Measurements from ENCODE around the gene MTCP1. TPM values are rescaled to one million over a fixed set of nuclear protein-coding genes. Genes with fewer than 3 reads are reported as not detected.

Gene MTCP1
- total and polyA plus RNA-seq, 2 experiments from 2014 or later = 0.83 to 17.7 TPM

DNA sequence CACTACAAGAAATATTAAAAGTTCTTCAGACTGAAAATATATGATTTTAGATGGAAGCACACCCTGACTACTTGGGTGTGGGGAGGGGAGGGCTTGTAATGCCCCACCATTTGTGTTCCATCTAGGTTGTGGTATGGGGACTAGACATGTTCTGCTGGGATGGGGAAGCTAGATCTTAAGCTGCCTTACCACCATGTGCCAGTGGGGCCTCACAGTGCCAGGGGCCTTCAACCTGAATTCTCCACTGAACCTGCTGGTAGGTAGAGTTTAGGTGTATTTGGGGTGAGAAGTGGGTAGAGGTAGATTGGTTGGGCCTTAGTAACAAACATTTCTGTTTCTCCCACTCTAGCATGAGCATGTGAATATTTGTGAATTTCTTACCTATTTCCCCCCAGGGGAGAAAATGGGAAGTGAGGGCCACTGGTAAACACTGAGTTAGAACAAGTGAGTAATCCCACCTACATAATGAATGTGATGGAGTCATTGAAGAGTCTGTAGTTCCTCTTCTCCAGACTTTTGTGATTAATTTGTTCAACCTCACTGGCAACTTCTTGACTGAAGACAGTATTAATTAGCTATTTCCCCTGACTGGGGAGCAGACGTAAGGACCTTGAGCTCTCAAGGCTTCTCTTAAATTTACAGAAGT is 44.4 kb upstream of the MTCP1 start (continued):
- TF ChIP-seq, protein P1, sequence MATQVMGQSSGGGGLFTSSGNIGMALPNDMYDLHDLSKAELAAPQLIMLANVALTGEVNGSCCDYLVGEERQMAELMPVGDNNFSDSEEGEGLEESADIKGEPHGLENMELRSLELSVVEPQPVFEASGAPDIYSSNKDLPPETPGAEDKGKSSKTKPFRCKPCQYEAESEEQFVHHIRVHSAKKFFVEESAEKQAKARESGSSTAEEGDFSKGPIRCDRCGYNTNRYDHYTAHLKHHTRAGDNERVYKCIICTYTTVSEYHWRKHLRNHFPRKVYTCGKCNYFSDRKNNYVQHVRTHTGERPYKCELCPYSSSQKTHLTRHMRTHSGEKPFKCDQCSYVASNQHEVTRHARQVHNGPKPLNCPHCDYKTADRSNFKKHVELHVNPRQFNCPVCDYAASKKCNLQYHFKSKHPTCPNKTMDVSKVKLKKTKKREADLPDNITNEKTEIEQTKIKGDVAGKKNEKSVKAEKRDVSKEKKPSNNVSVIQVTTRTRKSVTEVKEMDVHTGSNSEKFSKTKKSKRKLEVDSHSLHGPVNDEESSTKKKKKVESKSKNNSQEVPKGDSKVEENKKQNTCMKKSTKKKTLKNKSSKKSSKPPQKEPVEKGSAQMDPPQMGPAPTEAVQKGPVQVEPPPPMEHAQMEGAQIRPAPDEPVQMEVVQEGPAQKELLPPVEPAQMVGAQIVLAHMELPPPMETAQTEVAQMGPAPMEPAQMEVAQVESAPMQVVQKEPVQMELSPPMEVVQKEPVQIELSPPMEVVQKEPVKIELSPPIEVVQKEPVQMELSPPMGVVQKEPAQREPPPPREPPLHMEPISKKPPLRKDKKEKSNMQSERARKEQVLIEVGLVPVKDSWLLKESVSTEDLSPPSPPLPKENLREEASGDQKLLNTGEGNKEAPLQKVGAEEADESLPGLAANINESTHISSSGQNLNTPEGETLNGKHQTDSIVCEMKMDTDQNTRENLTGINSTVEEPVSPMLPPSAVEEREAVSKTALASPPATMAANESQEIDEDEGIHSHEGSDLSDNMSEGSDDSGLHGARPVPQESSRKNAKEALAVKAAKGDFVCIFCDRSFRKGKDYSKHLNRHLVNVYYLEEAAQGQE (IDR thresholded peaks at IDR 0.05; ENCODE audit: unreplicated experiment) = no peak
- TF ChIP-seq POLR2AphosphoS5 (IDR thresholded peaks at IDR 0.05; ENCODE audit: low read depth) (no peak), STAT1 (IDR thresholded peaks at IDR 0.05; ENCODE audit: unreplicated experiment) (no peak), JUNB (IDR thresholded peaks at IDR 0.05; ENCODE audit: unreplicated experiment) (no peak), ZNF331 (CRISPR knock-in tag; IDR thresholded peaks at IDR 0.05; ENCODE audit: low read depth) (no peak)

DNA sequence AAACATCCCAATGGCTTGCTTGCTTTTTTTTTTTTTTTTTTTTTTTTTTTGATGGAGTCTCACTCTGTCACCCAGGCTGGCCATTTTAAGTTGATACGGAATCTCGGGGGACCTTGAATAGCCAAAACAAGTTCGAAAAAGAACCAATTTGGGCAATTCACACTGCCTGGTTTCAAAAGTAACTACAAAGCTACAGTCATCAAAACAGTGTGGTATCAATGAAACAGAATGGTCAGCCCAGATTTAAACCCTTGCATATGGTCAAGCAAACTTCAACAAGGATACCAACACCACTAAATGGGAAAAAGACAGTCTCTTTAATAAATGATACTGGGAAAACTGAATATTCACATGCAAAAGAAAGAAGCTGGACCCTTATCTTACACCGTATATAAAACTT is 42.2 kb upstream of the MTCP1 start:
- no peaks in the 10 kb centered on the region for H4K20me1 ChIP-seq (replicated peaks; ENCODE audit: insufficient read depth)
- H2AFZ ChIP-seq = no peak overlapping the region
- H3K4me3 ChIP-seq = no peak overlapping the region
- no peak overlapping the region for H3K27ac Mint-ChIP-seq
- no peaks in the 10 kb centered on the region for H3K9me3 Mint-ChIP-seq
- H3K4me2 ChIP-seq = no peak overlapping the region
- no peaks in the 10 kb centered on the region for H3K36me3 ChIP-seq (ENCODE audit: insufficient read depth)
- no peaks in the 10 kb centered on the region for H3F3A ChIP-seq (replicated peaks; ENCODE audit: low read depth)
- H3K27me3 ChIP-seq (ENCODE audit: insufficient read depth) = no peaks in the 10 kb centered on the region
- H3K9me2 ChIP-seq (ENCODE audit: insufficient read depth) = no peaks in the 10 kb centered on the region
- H3K4me3 Mint-ChIP-seq = no peak overlapping the region
- no peaks in the 10 kb centered on the region for H3K4me1 Mint-ChIP-seq
- H3K79me2 ChIP-seq (replicated peaks; ENCODE audit: insufficient read depth) = no peaks in the 10 kb centered on the region
- H3K4me1 ChIP-seq (ENCODE audit: insufficient read depth) = no peaks in the 10 kb centered on the region
- no peak for DNase-seq (ENCODE audit: low spot score)
- H3K27me3 Mint-ChIP-seq (ENCODE audit: insufficient read depth, low read depth, poor library complexity) = peaks cover under 1% of the 10 kb centered on the region
- peaks cover 20% of the 10 kb centered on the region; the same call in 2 of the 3 replicates for H3K36me3 Mint-ChIP-seq (ENCODE audit: low read depth)
- ATAC-seq = no peak
- H3K27ac ChIP-seq (ENCODE audit: low read depth) = no peak overlapping the region
- TF ChIP-seq, protein P1 (IDR thresholded peaks at IDR 0.05; ENCODE audit: unreplicated experiment) = no peak
- no peak for TF ChIP-seq ZNF114 (CRISPR knock-in tag; IDR thresholded peaks at IDR 0.05)
- TF ChIP-seq EZH2 (IDR thresholded peaks at IDR 0.05; ENCODE audit: low read depth, unreplicated experiment) = no peak
- TF ChIP-seq STAT1 (IDR thresholded peaks at IDR 0.05; ENCODE audit: unreplicated experiment) = no peak
- no peak for TF ChIP-seq JUNB (IDR thresholded peaks at IDR 0.05; ENCODE audit: unreplicated experiment)
- no peak for TF ChIP-seq NANOG (IDR thresholded peaks at IDR 0.05; ENCODE audit: borderline replicate concordance)
- TF ChIP-seq, protein P2, sequence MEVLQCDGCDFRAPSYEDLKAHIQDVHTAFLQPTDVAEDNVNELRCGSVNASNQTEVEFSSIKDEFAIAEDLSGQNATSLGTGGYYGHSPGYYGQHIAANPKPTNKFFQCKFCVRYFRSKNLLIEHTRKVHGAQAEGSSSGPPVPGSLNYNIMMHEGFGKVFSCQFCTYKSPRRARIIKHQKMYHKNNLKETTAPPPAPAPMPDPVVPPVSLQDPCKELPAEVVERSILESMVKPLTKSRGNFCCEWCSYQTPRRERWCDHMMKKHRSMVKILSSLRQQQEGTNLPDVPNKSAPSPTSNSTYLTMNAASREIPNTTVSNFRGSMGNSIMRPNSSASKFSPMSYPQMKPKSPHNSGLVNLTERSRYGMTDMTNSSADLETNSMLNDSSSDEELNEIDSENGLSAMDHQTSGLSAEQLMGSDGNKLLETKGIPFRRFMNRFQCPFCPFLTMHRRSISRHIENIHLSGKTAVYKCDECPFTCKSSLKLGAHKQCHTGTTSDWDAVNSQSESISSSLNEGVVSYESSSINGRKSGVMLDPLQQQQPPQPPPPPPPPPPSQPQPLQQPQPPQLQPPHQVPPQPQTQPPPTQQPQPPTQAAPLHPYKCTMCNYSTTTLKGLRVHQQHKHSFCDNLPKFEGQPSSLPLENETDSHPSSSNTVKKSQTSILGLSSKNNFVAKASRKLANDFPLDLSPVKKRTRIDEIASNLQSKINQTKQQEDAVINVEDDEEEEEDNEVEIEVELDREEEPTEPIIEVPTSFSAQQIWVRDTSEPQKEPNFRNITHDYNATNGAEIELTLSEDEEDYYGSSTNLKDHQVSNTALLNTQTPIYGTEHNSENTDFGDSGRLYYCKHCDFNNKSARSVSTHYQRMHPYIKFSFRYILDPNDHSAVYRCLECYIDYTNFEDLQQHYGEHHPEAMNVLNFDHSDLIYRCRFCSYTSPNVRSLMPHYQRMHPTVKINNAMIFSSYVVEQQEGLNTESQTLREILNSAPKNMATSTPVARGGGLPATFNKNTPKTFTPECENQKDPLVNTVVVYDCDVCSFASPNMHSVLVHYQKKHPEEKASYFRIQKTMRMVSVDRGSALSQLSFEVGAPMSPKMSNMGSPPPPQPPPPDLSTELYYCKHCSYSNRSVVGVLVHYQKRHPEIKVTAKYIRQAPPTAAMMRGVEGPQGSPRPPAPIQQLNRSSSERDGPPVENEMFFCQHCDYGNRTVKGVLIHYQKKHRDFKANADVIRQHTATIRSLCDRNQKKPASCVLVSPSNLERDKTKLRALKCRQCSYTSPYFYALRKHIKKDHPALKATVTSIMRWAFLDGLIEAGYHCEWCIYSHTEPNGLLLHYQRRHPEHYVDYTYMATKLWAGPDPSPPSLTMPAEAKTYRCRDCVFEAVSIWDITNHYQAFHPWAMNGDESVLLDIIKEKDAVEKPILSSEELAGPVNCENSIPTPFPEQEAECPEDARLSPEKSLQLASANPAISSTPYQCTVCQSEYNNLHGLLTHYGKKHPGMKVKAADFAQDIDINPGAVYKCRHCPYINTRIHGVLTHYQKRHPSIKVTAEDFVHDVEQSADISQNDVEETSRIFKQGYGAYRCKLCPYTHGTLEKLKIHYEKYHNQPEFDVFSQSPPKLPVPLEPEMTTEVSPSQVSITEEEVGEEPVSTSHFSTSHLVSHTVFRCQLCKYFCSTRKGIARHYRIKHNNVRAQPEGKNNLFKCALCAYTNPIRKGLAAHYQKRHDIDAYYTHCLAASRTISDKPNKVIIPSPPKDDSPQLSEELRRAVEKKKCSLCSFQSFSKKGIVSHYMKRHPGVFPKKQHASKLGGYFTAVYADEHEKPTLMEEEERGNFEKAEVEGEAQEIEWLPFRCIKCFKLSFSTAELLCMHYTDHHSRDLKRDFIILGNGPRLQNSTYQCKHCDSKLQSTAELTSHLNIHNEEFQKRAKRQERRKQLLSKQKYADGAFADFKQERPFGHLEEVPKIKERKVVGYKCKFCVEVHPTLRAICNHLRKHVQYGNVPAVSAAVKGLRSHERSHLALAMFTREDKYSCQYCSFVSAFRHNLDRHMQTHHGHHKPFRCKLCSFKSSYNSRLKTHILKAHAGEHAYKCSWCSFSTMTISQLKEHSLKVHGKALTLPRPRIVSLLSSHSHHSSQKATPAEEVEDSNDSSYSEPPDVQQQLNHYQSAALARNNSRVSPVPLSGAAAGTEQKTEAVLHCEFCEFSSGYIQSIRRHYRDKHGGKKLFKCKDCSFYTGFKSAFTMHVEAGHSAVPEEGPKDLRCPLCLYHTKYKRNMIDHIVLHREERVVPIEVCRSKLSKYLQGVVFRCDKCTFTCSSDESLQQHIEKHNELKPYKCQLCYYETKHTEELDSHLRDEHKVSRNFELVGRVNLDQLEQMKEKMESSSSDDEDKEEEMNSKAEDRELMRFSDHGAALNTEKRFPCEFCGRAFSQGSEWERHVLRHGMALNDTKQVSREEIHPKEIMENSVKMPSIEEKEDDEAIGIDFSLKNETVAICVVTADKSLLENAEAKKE (CRISPR knock-in tag; IDR thresholded peaks at IDR 0.05) = no peak
- no peak for TF ChIP-seq EZH2phosphoT487 (IDR thresholded peaks at IDR 0.05; ENCODE audit: unreplicated experiment)
- TF ChIP-seq POLR2AphosphoS5 (IDR thresholded peaks at IDR 0.05; ENCODE audit: low read depth) = no peak
- no peak for TF ChIP-seq CREB1 (CRISPR knock-in tag; IDR thresholded peaks at IDR 0.05; ENCODE audit: low read depth)
